OCI-LY1 (cell line): ENCODE results near the gene MPZL3.

Experiments
- CTCF ChIP-seq: fragments of 200-600 bp; sonication (generic), shearing (Covaris generic); IDR thresholded peaks from 2 replicates; pipeline ENCODE4 v1.5.1; 2017; ENCODE audit warnings: mild to moderate bottlenecking, antibody characterized with exemption, low read length, moderate library complexity, mixed read lengths
- EZH2 ChIP-seq: fragments of 200-600 bp; sonication (generic), shearing (Covaris generic); IDR thresholded peaks from 2 replicates; pipeline ENCODE4 v1.8.0; 2017; ENCODE audit warnings: borderline replicate concordance, mixed run types, mild to moderate bottlenecking, antibody characterized with exemption, low read length, moderate library complexity, mixed read lengths

DNA sequence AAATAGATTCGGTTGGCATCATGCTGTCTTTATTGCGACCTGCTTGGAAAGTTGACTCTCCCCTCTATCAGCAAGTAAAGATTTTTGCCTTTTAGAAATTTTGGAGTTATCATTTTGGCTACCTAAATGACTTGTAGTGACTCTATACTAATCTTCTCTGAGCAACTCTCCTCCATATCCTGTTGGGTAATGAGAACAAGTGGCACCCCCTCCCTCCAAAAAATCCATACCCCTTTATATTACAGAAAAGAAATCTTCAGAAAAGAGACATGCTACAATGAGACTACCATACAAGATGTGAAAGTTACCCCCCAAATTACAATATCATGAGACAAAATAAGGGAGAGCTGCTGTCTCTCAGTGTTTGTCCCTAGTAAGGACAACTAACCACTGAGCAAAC lies 28.6 kb downstream of the MPZL3 start:
- TF ChIP-seq CTCF: no peak
- TF ChIP-seq EZH2: no peak
